VCaP (cell line): ENCODE results near the gene USP1.

Source experiments
- H3K27ac ChIP-seq: fragments of 450-650 bp; 2 replicates; pipeline ENCODE4 v1.5.1; 2017
- CTCF ChIP-seq: fragments of 450-650 bp; conservative IDR thresholded peaks from 2 replicates; pipeline ENCODE4 v1.5.1; 2017; ENCODE audit warnings: mild to moderate bottlenecking, moderate library complexity

USP1 gene

GRCh38 chr1:62415687-62416086 is 21.2 kb upstream of the USP1 start:
- TF ChIP-seq CTCF, result no peak
- no peak overlapping the region for H3K27ac ChIP-seq

GRCh38 chr1:62417351-62417999 is 19.4 kb upstream of the USP1 start:
- no peak overlapping the region for H3K27ac ChIP-seq
- no peak for TF ChIP-seq CTCF

GRCh38 chr1:62420214-62420613 is 16.6 kb upstream of the USP1 start:
- no peak overlapping the region for H3K27ac ChIP-seq
- no peak for TF ChIP-seq CTCF

- no peak for TF ChIP-seq CTCF
- no peak overlapping the region for H3K27ac ChIP-seq
Observed at GRCh38 chr1:62423580-62424242, 13.1 kb upstream of the USP1 start.

DNA sequence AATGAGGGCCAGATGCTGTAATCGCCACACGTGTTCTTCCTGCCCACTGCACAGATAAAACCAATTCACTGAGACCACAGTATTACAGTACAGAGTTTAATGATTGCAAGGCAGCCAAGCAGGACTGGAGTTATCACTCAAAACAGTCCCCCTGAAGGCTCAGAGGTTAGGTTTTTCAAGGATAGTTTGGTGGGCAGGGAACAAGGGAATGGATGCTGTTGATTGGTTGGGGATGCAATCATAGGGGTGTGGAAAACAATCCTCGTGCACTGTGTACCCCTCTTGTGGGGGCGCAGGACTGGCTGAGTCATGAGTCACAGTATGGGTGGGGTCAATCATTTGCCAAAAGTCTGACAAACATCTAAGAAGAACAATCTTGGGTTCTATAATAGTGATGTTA is 12.4 kb upstream of the USP1 start:
- no peak for TF ChIP-seq CTCF

GRCh38 chr1:62425041-62425440 is 11.8 kb upstream of the USP1 start:
- no peak overlapping the region for H3K27ac ChIP-seq
- no peak for TF ChIP-seq CTCF

More for the DNA sequence above, 12.4 kb upstream of the USP1 start:
- H3K27ac ChIP-seq, result no peak overlapping the region

DNA sequence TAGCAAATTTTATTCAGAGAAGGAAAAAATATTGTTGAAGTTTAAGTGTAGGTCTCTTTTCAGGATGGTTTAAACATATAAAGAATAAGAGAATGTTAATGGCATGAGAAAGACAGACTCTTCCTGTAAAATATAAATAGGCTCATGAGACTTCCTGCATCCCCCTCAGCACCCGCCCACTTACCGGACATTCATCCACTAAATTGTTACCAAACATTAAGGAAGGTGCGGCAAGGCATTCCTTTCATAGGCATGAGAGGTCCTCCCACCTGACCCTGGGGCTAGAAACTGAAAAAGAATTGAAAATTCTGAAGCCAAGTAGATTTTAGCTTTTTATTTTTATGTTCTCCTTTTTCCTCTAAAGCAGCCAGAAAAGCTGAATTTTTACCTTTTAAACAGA is 10.6 kb upstream of the USP1 start:
- H3K27ac ChIP-seq, result no peak overlapping the region
- TF ChIP-seq CTCF, result no peak
